Frontal cortex (tissue), 4 donors: ENCODE results near the gene STK32C. TPM values are rescaled to one million over a fixed set of nuclear protein-coding genes. Genes with fewer than 3 reads are reported as not detected.

Source experiments
- DNase-seq, 2 donors: peaks; one replicate each; pipeline ENCODE4 v3.0.0; 2012; ENCODE audit warnings: low spot score in 2 of 2
- FAIRE-seq: peaks from 2 replicates; lab custom pipeline; 2012; peaks lifted over from hg19 to GRCh38; lab: Jason Lieb, UNC
- total RNA-seq: library from RNA; depleted of rRNA; stranded (reverse); fragments of >200 nt; gene quantifications from one replicate; pipeline ENCODE4 v1.2.3, GENCODE V29; 2014
- donor health status: control.
- donor health status: control.
- donor health status: control.

STK32C gene
- total RNA-seq, 1 donor from 2014 or later, result 25.3 TPM

GRCh38 chr10:132239126-132240031, 68.4 kb downstream of the STK32C start:
- no peak for DNase-seq

GRCh38 chr10:132238371-132239125, 69.2 kb downstream of the STK32C start:
- no peak for FAIRE-seq
- DNase-seq, result no peak

More at GRCh38 chr10:132239126-132240031, 68.4 kb downstream of the STK32C start:
- no peak for FAIRE-seq

DNA sequence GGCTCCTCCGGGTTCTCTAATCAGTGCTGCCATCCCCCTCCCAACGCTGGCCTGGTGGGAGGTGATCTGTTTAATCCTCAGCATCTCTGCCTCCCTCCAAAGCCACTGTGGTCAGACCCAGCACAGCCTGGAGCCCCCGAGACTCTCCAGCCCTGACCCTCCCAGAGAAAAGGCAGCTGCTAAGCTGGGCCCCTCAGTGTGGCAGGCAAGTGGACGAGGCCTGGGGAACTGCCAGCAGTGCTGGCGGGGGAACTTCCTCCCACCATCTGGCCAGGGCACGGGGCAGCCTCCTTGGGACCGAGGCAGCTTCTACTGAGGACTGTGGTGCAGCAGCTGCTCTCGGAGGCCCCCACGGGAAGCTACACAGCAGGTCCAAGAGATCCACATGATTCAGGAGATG, 69.9 kb downstream of the STK32C start:
- DNase-seq (no peak), FAIRE-seq (no peak)

GRCh38 chr10:132237396-132237795, 70.4 kb downstream of the STK32C start:
- DNase-seq (no peak), FAIRE-seq (no peak)

DNA sequence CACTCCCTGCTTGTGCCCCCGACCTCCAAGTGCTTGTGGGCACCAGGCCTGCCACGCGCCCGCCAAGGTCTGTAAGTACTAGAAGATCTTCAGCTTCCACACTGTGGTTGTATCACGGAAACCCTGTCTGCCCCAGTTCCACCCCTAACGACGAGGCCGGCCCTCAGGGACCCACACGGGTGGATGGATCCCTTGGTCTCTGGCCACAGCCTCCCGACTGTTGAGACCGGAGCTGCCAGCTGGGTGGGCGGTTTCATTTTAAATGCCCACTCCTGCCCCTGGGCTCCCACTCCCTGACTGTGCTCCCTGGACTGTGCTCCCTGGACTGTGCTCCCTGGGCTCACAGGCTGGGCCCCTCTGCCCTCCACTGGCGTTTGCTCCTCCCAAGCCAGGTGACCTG, 70.9 kb downstream of the STK32C start:
- DNase-seq (no peak), FAIRE-seq (no peak)

DNA sequence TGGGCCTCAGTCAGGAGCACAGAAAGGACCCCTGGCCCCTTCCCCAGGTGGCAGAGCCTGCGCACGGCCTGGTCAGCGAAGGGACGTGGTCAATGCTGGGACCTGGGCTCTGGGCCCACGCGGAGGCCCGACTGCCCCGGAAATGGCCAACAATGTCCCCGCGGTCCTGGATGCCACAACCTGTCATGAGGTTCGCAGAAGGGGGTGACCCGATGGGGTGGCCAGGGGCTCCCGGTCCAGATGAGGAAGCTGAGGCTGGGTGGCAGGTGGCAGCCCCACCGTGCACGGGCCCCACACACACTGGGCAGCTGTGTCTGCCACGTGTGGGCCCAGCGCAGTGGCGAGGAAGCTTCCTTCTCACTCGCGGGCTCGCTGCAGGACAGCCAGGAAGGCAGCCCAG, 71.6 kb downstream of the STK32C start:
- FAIRE-seq (no peak), DNase-seq (no peak)

GRCh38 chr10:132234860-132235259, 72.9 kb downstream of the STK32C start:
- FAIRE-seq, result no peak

DNA sequence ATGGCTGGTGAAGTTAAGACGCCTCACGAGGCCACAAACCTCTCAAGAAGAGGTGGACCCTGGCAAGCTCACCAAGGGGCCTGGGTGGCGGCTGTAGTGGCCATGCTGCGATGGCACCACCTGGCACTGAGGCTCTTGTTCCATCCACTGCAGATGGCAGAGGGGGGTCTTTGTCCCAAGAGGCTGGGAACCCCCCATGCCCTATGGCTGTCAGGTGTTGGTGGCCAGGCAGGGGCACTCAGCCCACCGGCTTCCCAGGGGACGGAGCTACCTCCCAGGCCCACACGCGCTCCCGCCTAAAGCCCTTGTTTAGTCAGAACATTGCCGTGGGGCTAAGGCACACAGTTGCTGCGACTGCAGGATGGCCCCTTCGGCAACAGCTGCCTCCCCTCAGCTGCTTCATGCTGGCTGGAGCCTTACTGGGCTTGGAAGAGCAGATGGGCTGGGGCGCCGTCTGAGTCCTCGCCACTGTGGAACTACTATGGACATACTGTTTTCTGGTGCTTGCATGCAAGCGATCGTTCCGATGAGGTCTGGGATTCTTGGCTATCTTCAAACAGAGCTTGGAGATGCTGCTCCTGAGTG, 74.2 kb downstream of the STK32C start:
- no peak for FAIRE-seq

More at GRCh38 chr10:132234860-132235259, 72.9 kb downstream of the STK32C start:
- DNase-seq, result no peak

DNA sequence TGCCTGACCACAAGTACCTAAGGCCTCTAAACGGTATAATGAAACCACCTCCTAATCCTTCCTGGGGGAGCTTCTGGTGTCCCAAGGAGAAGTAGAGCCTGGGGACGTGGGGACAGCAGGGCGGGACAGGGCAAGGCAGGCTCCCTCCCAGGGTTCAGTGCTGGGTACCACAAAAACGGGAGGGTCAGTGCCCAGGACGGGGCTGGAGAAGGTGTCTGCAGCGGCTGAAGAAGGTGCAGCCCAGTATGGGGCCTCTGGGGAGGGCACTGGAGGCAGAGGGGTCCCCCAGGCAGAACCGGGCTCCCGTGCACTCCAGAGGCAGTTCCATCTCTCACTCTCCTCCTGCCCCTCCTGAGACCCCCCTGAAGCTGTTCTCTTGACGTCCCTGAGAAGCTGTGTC, 74.8 kb downstream of the STK32C start:
- FAIRE-seq (no peak), DNase-seq (no peak)

More for the DNA sequence above, 74.2 kb downstream of the STK32C start:
- DNase-seq, result no peak

- DNase-seq (no peak), FAIRE-seq (no peak)
Measured at GRCh38 chr10:132232023-132232951, 75.5 kb downstream of the STK32C start.

- DNase-seq (no peak), FAIRE-seq (no peak)
Measured at GRCh38 chr10:132231656-132232022, 76.1 kb downstream of the STK32C start.

DNA sequence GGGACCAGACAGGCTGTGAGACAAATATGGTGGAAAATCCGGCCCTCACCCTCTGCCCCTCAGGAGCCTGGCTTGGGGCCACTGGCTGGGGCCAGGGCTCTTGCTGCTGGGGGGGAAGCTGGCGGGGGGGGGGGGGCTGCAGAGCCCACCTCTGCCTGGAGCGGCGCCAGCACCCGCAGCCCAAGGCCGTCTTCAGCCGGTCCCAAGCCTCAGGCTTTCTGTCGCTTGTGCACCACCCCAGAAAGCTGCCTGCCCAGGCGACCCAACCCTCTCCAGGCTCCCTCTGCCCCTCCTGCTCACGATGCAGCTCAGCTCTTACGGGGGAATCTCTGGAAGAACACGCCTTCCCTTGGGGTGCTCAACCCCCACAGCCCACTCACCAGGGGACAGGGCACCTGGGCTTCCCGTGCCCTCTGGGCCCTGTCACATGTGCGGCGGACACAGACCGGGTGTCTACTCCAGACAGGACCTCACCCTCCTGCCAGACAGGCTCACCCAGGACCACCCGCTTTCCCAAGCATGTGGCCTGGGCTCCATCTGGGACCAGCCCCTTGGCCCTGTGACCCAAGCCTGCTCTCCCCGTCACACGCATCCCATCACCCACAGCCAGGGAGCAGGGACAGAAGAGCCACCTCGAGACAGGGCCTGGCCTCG, 77.1 kb downstream of the STK32C start:
- DNase-seq (no peak), FAIRE-seq (no peak)

DNA sequence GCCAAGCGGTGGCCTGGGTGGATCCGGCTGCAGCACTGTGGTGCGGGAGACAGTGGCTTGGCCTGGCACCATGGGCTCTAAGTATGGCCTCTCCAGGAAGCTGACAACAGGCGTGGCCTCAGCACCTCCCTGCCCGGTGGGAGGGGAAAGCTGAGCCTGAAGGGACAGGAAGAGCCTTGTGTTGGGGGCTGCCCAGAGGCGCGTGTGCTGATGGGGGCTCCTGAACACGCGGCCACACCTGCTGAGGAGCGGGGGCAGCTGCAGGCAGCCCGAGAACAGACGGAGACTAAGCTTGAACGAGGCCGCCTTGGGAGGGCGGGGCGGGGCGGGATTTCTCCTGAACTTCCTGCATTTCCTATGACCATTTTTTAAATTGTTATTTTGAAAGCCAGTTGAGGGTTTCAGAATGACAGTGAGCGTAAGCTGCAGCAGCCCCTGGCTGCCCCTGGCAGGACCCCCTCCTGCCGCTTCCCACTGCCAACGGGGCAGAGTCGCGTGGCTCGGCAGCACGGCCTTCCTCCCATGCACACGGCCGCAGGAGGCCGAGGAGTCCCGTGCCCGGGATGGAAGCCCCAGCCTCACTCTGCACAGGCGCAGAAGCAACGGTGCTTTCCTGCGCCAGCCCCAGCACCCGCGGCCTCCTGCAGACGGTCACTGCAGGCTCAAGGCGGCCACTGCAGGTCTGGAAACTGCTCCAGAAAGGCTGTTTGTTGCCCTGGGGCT, 77.8 kb downstream of the STK32C start:
- DNase-seq (no peak), FAIRE-seq (no peak)

- DNase-seq, result no peak
- FAIRE-seq, result no peak
Measured at GRCh38 chr10:132229096-132229495, 78.7 kb downstream of the STK32C start.

DNA sequence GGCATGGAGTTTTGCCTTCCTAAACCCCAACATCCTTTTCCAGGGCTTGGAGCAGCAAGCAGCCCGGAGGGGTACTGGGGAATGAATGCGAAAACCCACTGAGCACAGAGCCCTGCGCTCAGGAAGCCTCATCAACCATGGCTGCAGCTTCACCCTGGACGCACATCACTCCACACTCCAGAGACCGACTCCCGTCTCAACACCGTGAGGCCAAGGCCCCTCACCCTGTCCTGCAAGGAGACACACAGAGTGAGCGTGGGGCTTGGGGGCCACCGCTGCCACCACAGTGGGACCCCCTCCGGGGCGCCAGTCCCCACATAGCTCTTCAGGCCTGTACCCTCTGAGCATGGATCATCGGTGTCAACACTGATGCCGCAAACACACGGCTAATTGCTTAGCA, 79.1 kb downstream of the STK32C start:
- DNase-seq (no peak), FAIRE-seq (no peak)

- FAIRE-seq (no peak), DNase-seq (no peak)
Measured at GRCh38 chr10:132227851-132228390, 79.8 kb downstream of the STK32C start.

GRCh38 chr10:132226586-132227405, 81.0 kb downstream of the STK32C start:
- FAIRE-seq (no peak), DNase-seq (no peak)
